Endothelial cell of umbilical vein (primary cell): ENCODE results near the gene MSL1.

Experiments used
- EZH2 ChIP-seq: IDR thresholded peaks from 2 replicates; pipeline ENCODE4 v1.6.1; 2012; ENCODE audit warnings: borderline replicate concordance, low read depth, mild to moderate bottlenecking, moderate library complexity, low read length, inconsistent platforms; ENCODE audit not compliant: severe bottlenecking
- GATA2 ChIP-seq: IDR thresholded peaks from 2 replicates; pipeline ENCODE4 v1.7.0; 2011; ENCODE audit warnings: low read depth, mild to moderate bottlenecking, moderate library complexity, mixed read lengths, low read length; ENCODE audit not compliant: insufficient read length, insufficient read depth
- JUN ChIP-seq: IDR thresholded peaks from 2 replicates; pipeline ENCODE4 v1.6.1; 2011; ENCODE audit warnings: borderline replicate concordance, low read depth; ENCODE audit not compliant: insufficient read length, insufficient read depth
- MYC ChIP-seq: IDR thresholded peaks from one replicate; pipeline ENCODE4 v1.6.1; 2011; ENCODE audit warnings: mild to moderate bottlenecking, low read depth, low read length
- POLR2A ChIP-seq: IDR thresholded peaks from 2 replicates; pipeline ENCODE4 v1.6.1; 2012; ENCODE audit warnings: low read depth, mild to moderate bottlenecking, control low read depth, low read length
- POLR2AphosphoS5 ChIP-seq: IDR thresholded peaks from 2 replicates; pipeline ENCODE4 v1.6.1; 2012; ENCODE audit warnings: low read depth, mild to moderate bottlenecking, control low read depth, low read length, moderate library complexity; ENCODE audit not compliant: insufficient read depth
- TF ChIP-seq, protein P1 (sequence below), 2 donors: IDR thresholded peaks; 1 replicate in 1 of 2; 2 replicates in 1 of 2; pipeline ENCODE4 v1.5.1; 2011; ENCODE audit warnings: low read length in 2 of 2, mild to moderate bottlenecking in 2 of 2, moderate library complexity in 2 of 2, control low read depth in 1 of 2, inconsistent platforms in 1 of 2, low read depth in 1 of 2; ENCODE audit not compliant: insufficient read depth in 1 of 2; ENCODE audit errors: extremely low read depth in 1 of 2

DNA sequence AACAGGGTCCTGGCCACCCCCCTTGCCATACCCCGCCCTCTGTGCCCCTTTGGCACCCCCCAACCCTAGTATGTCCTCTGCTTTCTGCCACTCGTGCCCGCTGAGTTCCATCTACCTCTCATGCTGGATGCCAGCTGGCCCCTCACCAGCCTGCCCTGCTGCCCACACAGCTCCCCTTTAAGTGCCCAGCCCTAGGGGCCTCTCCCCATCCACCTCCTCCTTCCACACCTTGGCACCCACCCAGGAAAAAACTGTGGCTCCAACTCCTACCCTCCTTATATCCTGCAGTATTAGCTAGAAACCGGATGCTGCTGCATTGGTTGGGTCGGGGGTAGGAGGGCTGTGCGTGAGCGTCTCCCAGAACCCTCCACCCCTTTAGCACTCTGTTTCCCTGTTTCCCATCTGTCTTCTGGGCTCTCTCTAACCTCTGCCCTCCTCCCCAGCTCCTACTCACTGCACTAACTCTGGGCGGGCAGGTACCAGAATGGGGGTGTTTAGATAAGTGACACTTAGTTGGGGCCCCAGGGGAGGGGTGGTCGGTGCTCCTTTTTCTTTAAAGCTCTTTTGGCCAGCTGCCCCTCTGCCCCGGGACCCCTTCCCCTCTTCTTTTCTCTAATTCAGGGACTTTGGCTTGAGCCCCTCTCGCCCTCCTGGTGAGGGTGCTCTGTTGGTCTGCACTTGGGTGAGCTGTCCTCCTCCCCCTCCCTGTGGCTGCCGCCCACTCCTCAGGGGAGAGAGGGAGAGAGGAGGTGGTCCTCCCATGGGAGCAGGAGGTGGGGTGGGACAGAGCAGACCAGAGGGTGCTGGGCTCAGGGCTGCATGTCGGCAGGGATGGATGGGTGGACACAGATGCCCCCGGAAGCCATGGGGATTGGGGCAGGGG is 31.3 kb upstream of the MSL1 start:
- TF ChIP-seq, protein P1, sequence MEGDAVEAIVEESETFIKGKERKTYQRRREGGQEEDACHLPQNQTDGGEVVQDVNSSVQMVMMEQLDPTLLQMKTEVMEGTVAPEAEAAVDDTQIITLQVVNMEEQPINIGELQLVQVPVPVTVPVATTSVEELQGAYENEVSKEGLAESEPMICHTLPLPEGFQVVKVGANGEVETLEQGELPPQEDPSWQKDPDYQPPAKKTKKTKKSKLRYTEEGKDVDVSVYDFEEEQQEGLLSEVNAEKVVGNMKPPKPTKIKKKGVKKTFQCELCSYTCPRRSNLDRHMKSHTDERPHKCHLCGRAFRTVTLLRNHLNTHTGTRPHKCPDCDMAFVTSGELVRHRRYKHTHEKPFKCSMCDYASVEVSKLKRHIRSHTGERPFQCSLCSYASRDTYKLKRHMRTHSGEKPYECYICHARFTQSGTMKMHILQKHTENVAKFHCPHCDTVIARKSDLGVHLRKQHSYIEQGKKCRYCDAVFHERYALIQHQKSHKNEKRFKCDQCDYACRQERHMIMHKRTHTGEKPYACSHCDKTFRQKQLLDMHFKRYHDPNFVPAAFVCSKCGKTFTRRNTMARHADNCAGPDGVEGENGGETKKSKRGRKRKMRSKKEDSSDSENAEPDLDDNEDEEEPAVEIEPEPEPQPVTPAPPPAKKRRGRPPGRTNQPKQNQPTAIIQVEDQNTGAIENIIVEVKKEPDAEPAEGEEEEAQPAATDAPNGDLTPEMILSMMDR (IDR thresholded peaks at IDR 0.05; ENCODE audit: extremely low read depth in 1 of 2, insufficient read depth in 1 of 2, low read depth in 1 of 2, low read length in 2 of 2) = no peak
- no peak for TF ChIP-seq EZH2
- no peak for TF ChIP-seq MYC
- no peak for TF ChIP-seq POLR2AphosphoS5
- TF ChIP-seq POLR2A = no peak
- TF ChIP-seq GATA2 = no peak
- no peak for TF ChIP-seq JUN
